Measurements from ENCODE around the gene GOLM1. TPM values are rescaled to one million over a fixed set of nuclear protein-coding genes. Genes with fewer than 3 reads are reported as not detected.

Gene GOLM1
- total and polyA plus RNA-seq, 2 of the 4 experiments (the other 2 are of a cell fraction): 54.8 to 59.2 TPM

DNA sequence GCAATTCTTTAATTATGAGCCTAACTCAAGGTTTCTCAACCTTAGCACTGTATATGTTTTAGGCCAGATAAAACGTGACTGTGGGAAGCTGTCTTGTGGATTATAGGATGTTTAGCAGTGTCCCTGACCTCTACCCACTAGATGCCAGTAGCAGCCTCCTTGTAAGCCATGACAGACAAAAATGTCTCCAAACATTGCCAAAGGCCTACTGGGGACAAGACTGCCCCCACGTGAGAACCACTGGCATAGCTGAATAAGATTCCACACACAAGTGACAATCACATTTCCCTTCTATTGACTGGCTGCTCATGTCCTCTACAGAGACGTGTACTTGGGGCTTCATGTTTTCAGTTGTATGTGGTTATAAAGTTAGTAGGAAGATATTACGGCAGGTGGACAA lies 55.4 kb downstream of the GOLM1 start:
- dilution Hi-C loops (cut with HindIII; ENCODE audit: low sequenced_read_pairs, unreplicated experiment) (no loop called here), in situ Hi-C loops (cut with MboI; ENCODE audit: low sequenced_read_pairs) (no loop called here)
- BruUV-seq (replicated peaks): no TSS peak

More for the DNA sequence above, 55.4 kb downstream of the GOLM1 start:
- intact Hi-C loops (cut with micrococcal nuclease): loop anchor here (10.0 kb wide), 1 partner anchor 231 kb away; no protein-coding TSS in a partner anchor
- H3K4me2 ChIP-seq (ENCODE audit: low read depth, low read length): no peak overlapping the region
- H2BK15ac ChIP-seq (ENCODE audit: low read depth, low read length): no peak overlapping the region
- CTCF ChIA-PET: no interaction called here
- H3K27me3 ChIP-seq (ENCODE audit: control insufficient read depth, insufficient read depth, low read length): no peaks in the 10 kb centered on the region
- H3K56ac ChIP-seq (ENCODE audit: extremely low read depth, insufficient read depth, low read length): no peak overlapping the region
- no peak for TF ChIP-seq SMC3 (IDR thresholded peaks at IDR 0.05; ENCODE audit: low read depth, low read length)
- no peak for TF ChIP-seq MAFK (IDR thresholded peaks at IDR 0.05; ENCODE audit: low read depth, low read length)
- TF ChIP-seq CEBPB (IDR thresholded peaks at IDR 0.05; ENCODE audit: low read depth, low read length): no peak
- no peak for TF ChIP-seq BHLHE40 (IDR thresholded peaks at IDR 0.05; ENCODE audit: low read depth, low read length)
- no peak for TF ChIP-seq MXI1 (IDR thresholded peaks at IDR 0.05; ENCODE audit: borderline replicate concordance, low read depth, low read length)
- no peak for TF ChIP-seq CHD1 (IDR thresholded peaks at IDR 0.05; ENCODE audit: low read depth, low read length)
- no peak for TF ChIP-seq RCOR1 (IDR thresholded peaks at IDR 0.05; ENCODE audit: insufficient replicate concordance, low read length)
- TF ChIP-seq RFX5 (IDR thresholded peaks at IDR 0.05; ENCODE audit: low read depth, low read length): no peak
- TF ChIP-seq NFE2L2 (IDR thresholded peaks at IDR 0.05; ENCODE audit: low read depth, low read length): no peak
- TF ChIP-seq USF2 (IDR thresholded peaks at IDR 0.05; ENCODE audit: low read depth, low read length): no peak
- no peak for TF ChIP-seq MAZ (IDR thresholded peaks at IDR 0.05; ENCODE audit: borderline replicate concordance, low read depth, low read length)
- TF ChIP-seq, protein P1, sequence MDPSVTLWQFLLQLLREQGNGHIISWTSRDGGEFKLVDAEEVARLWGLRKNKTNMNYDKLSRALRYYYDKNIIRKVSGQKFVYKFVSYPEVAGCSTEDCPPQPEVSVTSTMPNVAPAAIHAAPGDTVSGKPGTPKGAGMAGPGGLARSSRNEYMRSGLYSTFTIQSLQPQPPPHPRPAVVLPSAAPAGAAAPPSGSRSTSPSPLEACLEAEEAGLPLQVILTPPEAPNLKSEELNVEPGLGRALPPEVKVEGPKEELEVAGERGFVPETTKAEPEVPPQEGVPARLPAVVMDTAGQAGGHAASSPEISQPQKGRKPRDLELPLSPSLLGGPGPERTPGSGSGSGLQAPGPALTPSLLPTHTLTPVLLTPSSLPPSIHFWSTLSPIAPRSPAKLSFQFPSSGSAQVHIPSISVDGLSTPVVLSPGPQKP (IDR thresholded peaks at IDR 0.05; ENCODE audit: borderline replicate concordance, low read depth, low read length): no peak
- TF ChIP-seq FOS (IDR thresholded peaks at IDR 0.05; ENCODE audit: low read depth, low read length): no peak
- TF ChIP-seq, protein P2, sequence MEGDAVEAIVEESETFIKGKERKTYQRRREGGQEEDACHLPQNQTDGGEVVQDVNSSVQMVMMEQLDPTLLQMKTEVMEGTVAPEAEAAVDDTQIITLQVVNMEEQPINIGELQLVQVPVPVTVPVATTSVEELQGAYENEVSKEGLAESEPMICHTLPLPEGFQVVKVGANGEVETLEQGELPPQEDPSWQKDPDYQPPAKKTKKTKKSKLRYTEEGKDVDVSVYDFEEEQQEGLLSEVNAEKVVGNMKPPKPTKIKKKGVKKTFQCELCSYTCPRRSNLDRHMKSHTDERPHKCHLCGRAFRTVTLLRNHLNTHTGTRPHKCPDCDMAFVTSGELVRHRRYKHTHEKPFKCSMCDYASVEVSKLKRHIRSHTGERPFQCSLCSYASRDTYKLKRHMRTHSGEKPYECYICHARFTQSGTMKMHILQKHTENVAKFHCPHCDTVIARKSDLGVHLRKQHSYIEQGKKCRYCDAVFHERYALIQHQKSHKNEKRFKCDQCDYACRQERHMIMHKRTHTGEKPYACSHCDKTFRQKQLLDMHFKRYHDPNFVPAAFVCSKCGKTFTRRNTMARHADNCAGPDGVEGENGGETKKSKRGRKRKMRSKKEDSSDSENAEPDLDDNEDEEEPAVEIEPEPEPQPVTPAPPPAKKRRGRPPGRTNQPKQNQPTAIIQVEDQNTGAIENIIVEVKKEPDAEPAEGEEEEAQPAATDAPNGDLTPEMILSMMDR (conservative IDR thresholded peaks at IDR 0.05; ENCODE audit: low read depth, low read length): no peak
- TF ChIP-seq POLR2A (IDR thresholded peaks at IDR 0.05; ENCODE audit: low read depth, low read length): no peak
- no peak for TF ChIP-seq RAD21 (IDR thresholded peaks at IDR 0.05; ENCODE audit: low read length)
- no peaks in the 10 kb centered on the region; a peak in 1 of 4 replicates for H3K79me1 ChIP-seq (ENCODE audit: low read depth in 1 of 2, low read length in 2 of 2)
- no peak for ATAC-seq (ENCODE audit: low read depth)
- H4K8ac ChIP-seq (ENCODE audit: low read depth in 2 of 2, low read length in 2 of 2): no peak overlapping the region
- no peak overlapping the region for H3K4me3 ChIP-seq (ENCODE audit: insufficient read depth, low read depth, low read length)
- no peak overlapping the region for H2BK120ac ChIP-seq (ENCODE audit: low read depth, low read length)
- H3K9me1 ChIP-seq (ENCODE audit: insufficient read depth, low read length): peaks cover 6% of the 10 kb centered on the region
- H2AK9ac ChIP-seq (replicated peaks; ENCODE audit: low read depth, low read length, poor library complexity): no peak overlapping the region
- H4K5ac ChIP-seq (ENCODE audit: low read depth, low read length): no peak overlapping the region
- H2AFZ ChIP-seq (replicated peaks; ENCODE audit: low read length, poor library complexity): no peak overlapping the region
- no peak overlapping the region for H3K4ac ChIP-seq (ENCODE audit: low read depth, low read length)
- H3K4me1 ChIP-seq (ENCODE audit: control insufficient read depth, insufficient read depth, low read length): peaks cover 5% of the 10 kb centered on the region; the same call in 1 of the 2 replicates
- no CpG with 5 or more reads among the region's 4 CpGs for WGBS, 2 experiments (ENCODE audit: extremely low coverage in 2 of 2, insufficient read length in 1 of 2)
- H3K9me3 ChIP-seq (ENCODE audit: control insufficient read depth, insufficient read depth, low read length): no peaks in the 10 kb centered on the region
- H2AK5ac ChIP-seq (ENCODE audit: low read depth, low read length): no peak overlapping the region
- H4K20me1 ChIP-seq (ENCODE audit: insufficient read depth, low read length): no peaks in the 10 kb centered on the region
- H3K18ac ChIP-seq (ENCODE audit: low read depth, low read length): no peak overlapping the region
- POLR2A ChIA-PET (ENCODE audit: unreplicated experiment): no interaction called here
- H3K23ac ChIP-seq (ENCODE audit: low read depth, low read length): no peak overlapping the region
- no peak for DNase-seq
- no peak overlapping the region for H2BK5ac ChIP-seq (ENCODE audit: low read depth, low read length, poor library complexity, severe bottlenecking)
- H3K27ac ChIP-seq (ENCODE audit: insufficient read depth, low read length): no peak overlapping the region
- no peak overlapping the region for H3K14ac ChIP-seq (replicated peaks; ENCODE audit: low read depth, low read length)
- H4K91ac ChIP-seq (ENCODE audit: insufficient read depth, low read depth, low read length): no peak overlapping the region
- no peak overlapping the region for H3K9ac ChIP-seq (ENCODE audit: low read depth, low read length)
- H3K36me3 ChIP-seq (ENCODE audit: control insufficient read depth, insufficient read depth, low read length): peaks cover 3% of the 10 kb centered on the region; the same call in 1 of the 2 replicates
- no peak overlapping the region for H2BK20ac ChIP-seq (ENCODE audit: low read depth, low read length)

All from IMR-90 (cell line).